Measurements from ENCODE around the gene ATG3. TPM values are rescaled to one million over a fixed set of nuclear protein-coding genes. Genes with fewer than 3 reads are reported as not detected.

ATG3 gene
- total RNA-seq, 2 donors from 2014 or later = 36.3 to 42.1 TPM

DNA sequence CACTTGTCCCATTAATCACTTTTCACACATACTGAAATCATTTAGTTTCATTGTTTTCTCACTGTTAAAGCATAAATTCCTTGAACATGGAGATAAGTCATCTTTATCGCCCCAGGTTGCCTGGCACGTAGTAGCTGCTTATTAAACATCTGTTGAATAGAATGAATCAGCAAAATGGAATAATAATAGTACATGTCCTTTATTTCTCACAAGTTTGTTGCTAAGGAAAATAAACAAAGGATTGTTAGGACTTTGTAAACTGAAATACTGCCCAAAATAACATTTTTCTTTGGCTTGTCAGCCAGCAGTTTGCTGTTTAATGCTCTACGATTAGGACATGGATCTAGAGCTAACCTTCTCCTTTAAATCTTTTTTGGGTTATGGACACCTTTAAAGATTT is 17.9 kb upstream of the ATG3 start:
- TF ChIP-seq, protein P1, sequence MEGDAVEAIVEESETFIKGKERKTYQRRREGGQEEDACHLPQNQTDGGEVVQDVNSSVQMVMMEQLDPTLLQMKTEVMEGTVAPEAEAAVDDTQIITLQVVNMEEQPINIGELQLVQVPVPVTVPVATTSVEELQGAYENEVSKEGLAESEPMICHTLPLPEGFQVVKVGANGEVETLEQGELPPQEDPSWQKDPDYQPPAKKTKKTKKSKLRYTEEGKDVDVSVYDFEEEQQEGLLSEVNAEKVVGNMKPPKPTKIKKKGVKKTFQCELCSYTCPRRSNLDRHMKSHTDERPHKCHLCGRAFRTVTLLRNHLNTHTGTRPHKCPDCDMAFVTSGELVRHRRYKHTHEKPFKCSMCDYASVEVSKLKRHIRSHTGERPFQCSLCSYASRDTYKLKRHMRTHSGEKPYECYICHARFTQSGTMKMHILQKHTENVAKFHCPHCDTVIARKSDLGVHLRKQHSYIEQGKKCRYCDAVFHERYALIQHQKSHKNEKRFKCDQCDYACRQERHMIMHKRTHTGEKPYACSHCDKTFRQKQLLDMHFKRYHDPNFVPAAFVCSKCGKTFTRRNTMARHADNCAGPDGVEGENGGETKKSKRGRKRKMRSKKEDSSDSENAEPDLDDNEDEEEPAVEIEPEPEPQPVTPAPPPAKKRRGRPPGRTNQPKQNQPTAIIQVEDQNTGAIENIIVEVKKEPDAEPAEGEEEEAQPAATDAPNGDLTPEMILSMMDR (conservative IDR thresholded peaks at IDR 0.05) = no peak
- Mint-ChIP-seq H3K27me3 (ENCODE audit: insufficient read depth) (no peaks in the 10 kb centered on the region), H3K4me3 (no peak overlapping the region), H3K4me1 (no peaks in the 10 kb centered on the region), H3K36me3 (ENCODE audit: low read depth) (peaks cover 34% of the 10 kb centered on the region), H3K27ac (no peak overlapping the region), H3K9me3 (no peaks in the 10 kb centered on the region)
- WGBS, 2 experiments (ENCODE audit: insufficient coverage in 1 of 2, insufficient read length in 1 of 2) = 90 to 100% methylated on average over 1 to 3 of the region's 3 CpGs
- H3K9me3 ChIP-seq (ENCODE audit: control insufficient read depth, low read length) = no peaks in the 10 kb centered on the region
- no peak overlapping the region for H3K9ac ChIP-seq (ENCODE audit: extremely low read depth, low read length, poor library complexity, severe bottlenecking)
- H3K36me3 ChIP-seq (ENCODE audit: control insufficient read depth, insufficient read depth, low read length) = peaks cover 52% of the 10 kb centered on the region
- no peaks in the 10 kb centered on the region for H3K27me3 ChIP-seq (ENCODE audit: control insufficient read depth, insufficient read depth, low read length, poor library complexity, severe bottlenecking)
- no peaks in the 10 kb centered on the region for H3K4me1 ChIP-seq (ENCODE audit: control insufficient read depth, insufficient read depth, low read length)
- H3K4me3 ChIP-seq (ENCODE audit: low read length) = no peak overlapping the region
- no peak for DNase-seq
- H3K27ac ChIP-seq (ENCODE audit: low read depth, low read length) = no peak overlapping the region

DNA sequence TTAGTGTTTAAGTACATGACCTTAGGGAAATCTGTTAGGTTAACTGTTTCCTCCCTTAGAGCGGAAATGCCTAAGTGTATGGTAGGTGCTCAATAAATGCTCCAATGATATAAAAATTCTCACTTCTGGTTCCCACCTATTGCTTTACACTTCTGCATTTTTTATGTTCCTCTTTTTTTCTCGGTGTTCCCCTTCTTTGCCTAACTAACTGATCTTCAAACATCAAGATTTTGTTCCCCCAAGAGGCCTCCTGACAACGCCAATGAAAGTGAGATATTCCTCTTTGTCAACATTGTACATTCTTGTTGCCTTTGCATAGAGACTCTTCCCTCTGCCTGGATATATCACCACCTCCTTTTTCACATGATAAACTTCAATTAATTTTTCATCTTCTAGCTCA is 17.5 kb upstream of the ATG3 start:
- WGBS, 2 experiments (ENCODE audit: insufficient coverage in 1 of 2, insufficient read length in 1 of 2) = 91 to 97% methylated on average over 3 of the region's 3 CpGs
- H3K4me3 Mint-ChIP-seq = no peak overlapping the region

GRCh38 chr3:112572701-112573100 is 10.9 kb upstream of the ATG3 start:
- Mint-ChIP-seq H3K36me3 (ENCODE audit: low read depth) (peaks cover 43% of the 10 kb centered on the region), H3K4me3 (no peak overlapping the region), H3K27me3 (ENCODE audit: insufficient read depth) (no peaks in the 10 kb centered on the region), H3K27ac (no peak overlapping the region), H3K4me1 (peaks cover 2% of the 10 kb centered on the region), H3K9me3 (no peaks in the 10 kb centered on the region)
- TF ChIP-seq, protein P1 (conservative IDR thresholded peaks at IDR 0.05) = no peak
- no peak overlapping the region for H3K9ac ChIP-seq (ENCODE audit: extremely low read depth, low read length, poor library complexity, severe bottlenecking)
- no peak for DNase-seq
- no peaks in the 10 kb centered on the region for H3K9me3 ChIP-seq (ENCODE audit: control insufficient read depth, low read length)
- no peak overlapping the region for H3K27ac ChIP-seq (ENCODE audit: low read depth, low read length)
- no peaks in the 10 kb centered on the region for H3K27me3 ChIP-seq (ENCODE audit: control insufficient read depth, insufficient read depth, low read length, poor library complexity, severe bottlenecking)
- no peaks in the 10 kb centered on the region for H3K4me1 ChIP-seq (ENCODE audit: control insufficient read depth, insufficient read depth, low read length)
- peaks cover 45% of the 10 kb centered on the region for H3K36me3 ChIP-seq (ENCODE audit: control insufficient read depth, insufficient read depth, low read length)
- WGBS, 2 experiments (ENCODE audit: insufficient coverage in 1 of 2, insufficient read length in 1 of 2) = 94 to 100% methylated on average over 1 of the region's 1 CpG
- no peak overlapping the region for H3K4me3 ChIP-seq (ENCODE audit: low read length)

More for the DNA sequence above, 17.5 kb upstream of the ATG3 start:
- TF ChIP-seq, protein P1 (conservative IDR thresholded peaks at IDR 0.05) = no peak
- Mint-ChIP-seq H3K27ac (no peak overlapping the region), H3K27me3 (ENCODE audit: insufficient read depth) (no peaks in the 10 kb centered on the region), H3K36me3 (ENCODE audit: low read depth) (peaks cover 30% of the 10 kb centered on the region), H3K4me1 (no peaks in the 10 kb centered on the region), H3K9me3 (no peaks in the 10 kb centered on the region)
- Histone ChIP-seq H3K9ac (ENCODE audit: extremely low read depth, low read length, poor library complexity, severe bottlenecking) (no peak overlapping the region), H3K9me3 (ENCODE audit: control insufficient read depth, low read length) (no peaks in the 10 kb centered on the region), H3K4me3 (ENCODE audit: low read length) (no peak overlapping the region), H3K27ac (ENCODE audit: low read depth, low read length) (no peak overlapping the region), H3K36me3 (ENCODE audit: control insufficient read depth, insufficient read depth, low read length) (peaks cover 47% of the 10 kb centered on the region), H3K27me3 (ENCODE audit: control insufficient read depth, insufficient read depth, low read length, poor library complexity, severe bottlenecking) (no peaks in the 10 kb centered on the region), H3K4me1 (ENCODE audit: control insufficient read depth, insufficient read depth, low read length) (no peaks in the 10 kb centered on the region)
- no peak for DNase-seq

All from endodermal cell (in vitro differentiated cells).